IMR-90 (cell line): ENCODE results near the gene AQP12B. TPM values are rescaled to one million over a fixed set of nuclear protein-coding genes. Genes with fewer than 3 reads are reported as not detected.

Source experiments
- ATAC-seq: fragments of 200-7000 bp; cut with Tn5 transposase; 2 replicates; pipeline ENCODE4 v1.9.1; 2020; ENCODE audit warnings: low read depth, mild to moderate bottlenecking, moderate library complexity
- BruUV-seq: library from RNA; stranded (reverse); fragments of 400-500 nt; replicated peaks from 2 replicates; lab custom pipeline; 2021; lab: Mats Ljungman, UMichigan
- CTCF ChIA-PET: fragments of 300-600 bp; formaldehyde crosslinking; extraction: SDS; loops from one replicate; lab custom pipeline; 2021; ENCODE audit warnings: antibody characterized with exemption; lab: Yijun Ruan, JAX
- POLR2A ChIA-PET: fragments of 300-600 bp; sonication (Branson Sonifier 250); formaldehyde crosslinking; loops from one replicate; lab custom pipeline; 2022; ENCODE audit warnings: antibody characterized with exemption; ENCODE audit not compliant: unreplicated experiment; lab: Charles Lee
- DNase-seq: peaks from one replicate; pipeline ENCODE4 v3.0.0; 2013
- H2AFZ ChIP-seq: replicated peaks from 2 replicates; pipeline ENCODE3; 2013; ENCODE audit warnings: low read length, mild to moderate bottlenecking; ENCODE audit not compliant: poor library complexity
- H2AK5ac ChIP-seq: 2 replicates; pipeline ENCODE4 v1.6.1; 2013; ENCODE audit warnings: low read depth, low read length, inconsistent platforms
- H2AK9ac ChIP-seq: replicated peaks from 2 replicates; pipeline ENCODE3; 2013; ENCODE audit warnings: mild to moderate bottlenecking, low read depth, low read length, moderate library complexity; ENCODE audit not compliant: poor library complexity
- H2BK120ac ChIP-seq: 2 replicates; pipeline ENCODE4 v1.6.1; 2013; ENCODE audit warnings: low read depth, low read length, inconsistent platforms
- H2BK15ac ChIP-seq: 3 replicates; pipeline ENCODE4 v1.6.1; 2013; ENCODE audit warnings: low read depth, low read length, inconsistent platforms
- H2BK20ac ChIP-seq: 2 replicates; pipeline ENCODE4 v1.6.1; 2013; ENCODE audit warnings: low read depth, mild to moderate bottlenecking, inconsistent platforms, low read length, moderate library complexity
- H2BK5ac ChIP-seq: 2 replicates; pipeline ENCODE4 v1.6.1; 2013; ENCODE audit warnings: mild to moderate bottlenecking, low read depth, low read length, inconsistent platforms; ENCODE audit not compliant: poor library complexity, severe bottlenecking
- H3K14ac ChIP-seq: replicated peaks from 2 replicates; pipeline ENCODE4 v1.6.1; 2013; ENCODE audit warnings: low read depth, low read length, inconsistent platforms
- H3K18ac ChIP-seq: 2 replicates; pipeline ENCODE4 v1.6.1; 2013; ENCODE audit warnings: low read depth, low read length, control low read depth
- H3K23ac ChIP-seq: 2 replicates; pipeline ENCODE4 v1.6.1; 2013; ENCODE audit warnings: low read depth, low read length, inconsistent platforms
- H3K27ac ChIP-seq: 2 replicates; pipeline ENCODE4 v1.5.1; 2013; ENCODE audit warnings: mild to moderate bottlenecking, control low read depth, low read length; ENCODE audit not compliant: insufficient read depth
- H3K27me3 ChIP-seq: 2 replicates; pipeline ENCODE4 v1.6.1; 2013; ENCODE audit warnings: low read length; ENCODE audit not compliant: control insufficient read depth, insufficient read depth
- H3K36me3 ChIP-seq: 2 replicates; pipeline ENCODE4 v1.6.1; 2013; ENCODE audit warnings: low read length, mixed read lengths; ENCODE audit not compliant: control insufficient read depth, insufficient read depth
- H3K4ac ChIP-seq: 2 replicates; pipeline ENCODE4 v1.6.1; 2013; ENCODE audit warnings: low read depth, low read length, inconsistent platforms
- H3K4me1 ChIP-seq: 2 replicates; pipeline ENCODE4 v1.6.1; 2013; ENCODE audit warnings: low read length, mixed read lengths; ENCODE audit not compliant: control insufficient read depth, insufficient read depth
- H3K4me2 ChIP-seq: 2 replicates; pipeline ENCODE4 v1.6.1; 2013; ENCODE audit warnings: low read depth, mild to moderate bottlenecking, control low read depth, low read length, moderate library complexity
- H3K4me3 ChIP-seq: 2 replicates; pipeline ENCODE4 v1.5.1; 2013; ENCODE audit warnings: low read depth, mild to moderate bottlenecking, control low read depth, low read length, moderate library complexity; ENCODE audit not compliant: insufficient read depth
- H3K56ac ChIP-seq: 2 replicates; pipeline ENCODE4 v1.6.1; 2013; ENCODE audit warnings: low read length, inconsistent platforms; ENCODE audit not compliant: insufficient read depth; ENCODE audit errors: extremely low read depth
- H3K79me1 ChIP-seq, 2 experiments: 2 replicates each; pipeline ENCODE4 v1.6.1; 2013; ENCODE audit warnings: low read length in 2 of 2, inconsistent platforms in 1 of 2, low read depth in 1 of 2
- H3K9ac ChIP-seq: 2 replicates; pipeline ENCODE4 v1.6.1; 2013; ENCODE audit warnings: low read depth, low read length, control low read depth
- H3K9me1 ChIP-seq: 2 replicates; pipeline ENCODE4 v1.6.1; 2013; ENCODE audit warnings: low read length, inconsistent platforms; ENCODE audit not compliant: insufficient read depth
- H3K9me3 ChIP-seq: 2 replicates; pipeline ENCODE4 v1.6.1; 2013; ENCODE audit warnings: low read length; ENCODE audit not compliant: control insufficient read depth, insufficient read depth
- H4K20me1 ChIP-seq: 2 replicates; pipeline ENCODE4 v1.6.1; 2013; ENCODE audit warnings: low read length, inconsistent platforms; ENCODE audit not compliant: insufficient read depth
- H4K5ac ChIP-seq: 2 replicates; pipeline ENCODE4 v1.6.1; 2013; ENCODE audit warnings: mild to moderate bottlenecking, low read depth, low read length, control low read depth
- H4K8ac ChIP-seq, 2 experiments: 2 replicates each; pipeline ENCODE4 v1.6.1; 2013; ENCODE audit warnings: low read depth in 2 of 2, low read length in 2 of 2, control low read depth in 1 of 2, inconsistent platforms in 1 of 2
- H4K91ac ChIP-seq: 2 replicates; pipeline ENCODE4 v1.6.1; 2013; ENCODE audit warnings: low read depth, low read length, inconsistent platforms; ENCODE audit not compliant: insufficient read depth
- BHLHE40 ChIP-seq: fragments of 150-350 bp; IDR thresholded peaks from 2 replicates; pipeline ENCODE4 v1.6.1; 2016; ENCODE audit warnings: mild to moderate bottlenecking, low read depth, low read length
- CEBPB ChIP-seq: IDR thresholded peaks from 2 replicates; pipeline ENCODE4 v1.6.1; 2012; ENCODE audit warnings: low read depth, low read length, improper control_type of control experiment
- CHD1 ChIP-seq: IDR thresholded peaks from 2 replicates; pipeline ENCODE4 v1.6.1; 2012; ENCODE audit warnings: low read depth, low read length, improper control_type of control experiment
- CTCF ChIP-seq: conservative IDR thresholded peaks from 2 replicates; pipeline ENCODE4 v1.5.1; 2012; ENCODE audit warnings: mild to moderate bottlenecking, low read depth, low read length, improper control_type of control experiment
- ELK1 ChIP-seq: fragments of 150-350 bp; IDR thresholded peaks from 2 replicates; pipeline ENCODE4 v1.6.1; 2016; ENCODE audit warnings: low read depth, mild to moderate bottlenecking, low read length, moderate library complexity, borderline replicate concordance
- FOS ChIP-seq: fragments of 150-350 bp; IDR thresholded peaks from 2 replicates; pipeline ENCODE4 v1.6.1; 2016; ENCODE audit warnings: low read depth, low read length
- MAFK ChIP-seq: IDR thresholded peaks from 2 replicates; pipeline ENCODE4 v1.6.1; 2012; ENCODE audit warnings: low read depth, low read length, improper control_type of control experiment
- MAZ ChIP-seq: IDR thresholded peaks from 2 replicates; pipeline ENCODE4 v1.6.1; 2012; ENCODE audit warnings: low read depth, mild to moderate bottlenecking, low read length, improper control_type of control experiment, moderate library complexity, borderline replicate concordance
- MXI1 ChIP-seq: IDR thresholded peaks from 2 replicates; pipeline ENCODE4 v1.6.1; 2012; ENCODE audit warnings: low read depth, mild to moderate bottlenecking, low read length, moderate library complexity, borderline replicate concordance
- NFE2L2 ChIP-seq: fragments of 150-350 bp; IDR thresholded peaks from 2 replicates; pipeline ENCODE4 v1.6.1; 2016; ENCODE audit warnings: low read depth, mild to moderate bottlenecking, low read length
- POLR2A ChIP-seq: IDR thresholded peaks from 2 replicates; pipeline ENCODE4 v1.6.1; 2012; ENCODE audit warnings: mild to moderate bottlenecking, low read depth, low read length
- RAD21 ChIP-seq: IDR thresholded peaks from 2 replicates; pipeline ENCODE4 v1.6.1; 2012; ENCODE audit warnings: low read length, improper control_type of control experiment
- RCOR1 ChIP-seq: IDR thresholded peaks from 2 replicates; pipeline ENCODE4 v1.6.1; 2012; ENCODE audit warnings: mild to moderate bottlenecking, low read length, improper control_type of control experiment; ENCODE audit not compliant: insufficient replicate concordance
- RFX5 ChIP-seq: IDR thresholded peaks from 2 replicates; pipeline ENCODE4 v1.8.0; 2012; ENCODE audit warnings: low read depth, mild to moderate bottlenecking, low read length, moderate library complexity
- SMC3 ChIP-seq: fragments of 150-350 bp; IDR thresholded peaks from 2 replicates; pipeline ENCODE4 v1.6.1; 2016; ENCODE audit warnings: low read depth, mild to moderate bottlenecking, antibody characterized with exemption, low read length, moderate library complexity
- WGBS, 2 experiments: methylation state at CpG; one replicate each; pipeline versions ENCODE4 v1.1.5 to v1.1.7; 2013; ENCODE audit warnings: missing lambda C conversion rate in 2 of 2; ENCODE audit not compliant: insufficient read length in 1 of 2; ENCODE audit errors: extremely low coverage in 2 of 2; 5-methylcytosine and 5-hydroxymethylcytosine counted together
- dilution Hi-C: fragments of 300-500 bp; cut with HindIII; formaldehyde crosslinking; loops from one replicate; pipeline ENCODE4 v1.14.3; 2018; ENCODE audit warnings: low sequenced_read_pairs; ENCODE audit not compliant: unreplicated experiment
- in situ Hi-C: fragments of 300-500 bp; cut with MboI; formaldehyde crosslinking; loops from 3 replicates; pipeline ENCODE4 v1.14.3; 2019; ENCODE audit warnings: low sequenced_read_pairs, inconsistent platforms, mixed read lengths
- intact Hi-C: fragments of 100-400 bp; cut with micrococcal nuclease; formaldehyde crosslinking; loops from 2 replicates; pipeline ENCODE4 v1.10.0; 2022
- polyA plus RNA-seq, 3 experiments: library from polyadenylated mRNA; depleted of rRNA; stranded (reverse); fragments of >200 nt; gene quantifications; 2 replicates each; pipeline ENCODE4 v1.2.3, GENCODE V29; 2012; ENCODE audit warnings: low replicate concordance in 1 of 3
- total RNA-seq: library from RNA; depleted of rRNA; stranded (reverse); fragments of >200 nt; gene quantifications from 2 replicates; pipeline ENCODE4 v1.2.3, GENCODE V29; 2012
- TF ChIP-seq, protein P1 (sequence below): fragments of 150-350 bp; IDR thresholded peaks from 2 replicates; pipeline ENCODE4 v1.6.1; 2017; ENCODE audit warnings: mild to moderate bottlenecking, antibody characterized with exemption, low read length, low read depth

AQP12B gene
- total and polyA plus RNA-seq, 2 of the 4 experiments (the other 2 are of a cell fraction), result not detected

GRCh38 chr2:240728361-240728760 is 45.7 kb upstream of the AQP12B start:
- TF ChIP-seq POLR2A (no peak), MAZ (no peak), CTCF (no peak), BHLHE40 (no peak), MXI1 (no peak), ELK1 (no peak), NFE2L2 (no peak), CHD1 (no peak), SMC3 (no peak), FOS (no peak), RFX5 (no peak), CEBPB (no peak), RCOR1 (no peak), RAD21 (no peak), MAFK (no peak)
- TF ChIP-seq, protein P1, sequence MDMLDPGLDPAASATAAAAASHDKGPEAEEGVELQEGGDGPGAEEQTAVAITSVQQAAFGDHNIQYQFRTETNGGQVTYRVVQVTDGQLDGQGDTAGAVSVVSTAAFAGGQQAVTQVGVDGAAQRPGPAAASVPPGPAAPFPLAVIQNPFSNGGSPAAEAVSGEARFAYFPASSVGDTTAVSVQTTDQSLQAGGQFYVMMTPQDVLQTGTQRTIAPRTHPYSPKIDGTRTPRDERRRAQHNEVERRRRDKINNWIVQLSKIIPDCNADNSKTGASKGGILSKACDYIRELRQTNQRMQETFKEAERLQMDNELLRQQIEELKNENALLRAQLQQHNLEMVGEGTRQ, result no peak
- Histone ChIP-seq H4K20me1 (no peaks in the 10 kb centered on the region; the same call in 1 of the 2 replicates), H3K4me1 (no peaks in the 10 kb centered on the region; the same call in 1 of the 2 replicates), H2AK9ac (no peak overlapping the region), H3K56ac (no peak overlapping the region), H2BK120ac (no peak overlapping the region), H3K9me3 (no peaks in the 10 kb centered on the region), H2BK5ac (no peak overlapping the region), H3K4ac (no peak overlapping the region), H3K9me1 (no peaks in the 10 kb centered on the region), H3K4me2 (no peak overlapping the region), H2BK20ac (no peak overlapping the region), H3K18ac (no peak overlapping the region), H3K9ac (no peak overlapping the region), H3K27ac (no peak overlapping the region), H3K4me3 (no peak overlapping the region), H2AK5ac (no peak overlapping the region), H2AFZ (no peak overlapping the region), H3K14ac (no peak overlapping the region), H3K23ac (no peak overlapping the region), H3K27me3 (peaks cover 31% of the 10 kb centered on the region), H3K79me1 (no peaks in the 10 kb centered on the region), H3K36me3 (no peaks in the 10 kb centered on the region), H2BK15ac (no peak overlapping the region), H4K91ac (no peak overlapping the region), H4K5ac (no peak overlapping the region), H4K8ac (no peak overlapping the region)
- ChIA-PET CTCF (no interaction called here), POLR2A (no interaction called here)
- intact Hi-C loops, result no loop called here
- in situ Hi-C loops, result no loop called here
- WGBS, 2 experiments, result 87% methylated on average over 8 of the region's 10 CpGs; no CpG with 5 or more reads in 1 of the 2 experiments
- BruUV-seq, result no TSS peak
- no peak for DNase-seq
- ATAC-seq, result no peak
- dilution Hi-C loops, result no loop called here
